Neural crest cell (in vitro differentiated cells): ENCODE data around the gene FRAS1. TPM values are rescaled to one million over a fixed set of nuclear protein-coding genes. Genes with fewer than 3 reads are reported as not detected.

Experiments used
- DNase-seq: peaks from one replicate; pipeline ENCODE4 v3.0.0; 2021; ENCODE audit warnings: low read depth, mixed read lengths, low spot score
- H3K27ac Mint-ChIP-seq: one replicate; pipeline ENCODE4 v1.8.0; 2021; ENCODE audit warnings: mild to moderate bottlenecking, mixed read lengths; ENCODE audit not compliant: unreplicated experiment
- H3K27me3 Mint-ChIP-seq: 2 replicates; pipeline ENCODE4 v1.8.0; 2021; ENCODE audit warnings: low read depth, mild to moderate bottlenecking, mixed read lengths
- H3K36me3 Mint-ChIP-seq: 2 replicates; pipeline ENCODE4 v1.8.0; 2021; ENCODE audit warnings: low read depth, mild to moderate bottlenecking, mixed read lengths
- H3K4me1 Mint-ChIP-seq: 2 replicates; pipeline ENCODE4 v1.8.0; 2021; ENCODE audit warnings: mixed read lengths
- H3K4me3 Mint-ChIP-seq: one replicate; pipeline ENCODE4 v1.8.0; 2021; ENCODE audit warnings: mild to moderate bottlenecking, mixed read lengths
- H3K9me3 Mint-ChIP-seq: 2 replicates; pipeline ENCODE4 v1.8.0; 2021; ENCODE audit warnings: mixed read lengths
- total RNA-seq: library from RNA; stranded (reverse); gene quantifications from 2 replicates; pipeline ENCODE4 v1.2.1, GENCODE V29; 2021
- TF ChIP-seq, protein P1 (sequence below): fragments of 200-600 bp; sonication (generic); conservative IDR thresholded peaks from 2 replicates; pipeline ENCODE4 v1.5.0; 2021; ENCODE audit warnings: antibody characterized with exemption, mild to moderate bottlenecking

Gene FRAS1
- total RNA-seq, 1 donor from 2014 or later: 8.4 TPM

DNA sequence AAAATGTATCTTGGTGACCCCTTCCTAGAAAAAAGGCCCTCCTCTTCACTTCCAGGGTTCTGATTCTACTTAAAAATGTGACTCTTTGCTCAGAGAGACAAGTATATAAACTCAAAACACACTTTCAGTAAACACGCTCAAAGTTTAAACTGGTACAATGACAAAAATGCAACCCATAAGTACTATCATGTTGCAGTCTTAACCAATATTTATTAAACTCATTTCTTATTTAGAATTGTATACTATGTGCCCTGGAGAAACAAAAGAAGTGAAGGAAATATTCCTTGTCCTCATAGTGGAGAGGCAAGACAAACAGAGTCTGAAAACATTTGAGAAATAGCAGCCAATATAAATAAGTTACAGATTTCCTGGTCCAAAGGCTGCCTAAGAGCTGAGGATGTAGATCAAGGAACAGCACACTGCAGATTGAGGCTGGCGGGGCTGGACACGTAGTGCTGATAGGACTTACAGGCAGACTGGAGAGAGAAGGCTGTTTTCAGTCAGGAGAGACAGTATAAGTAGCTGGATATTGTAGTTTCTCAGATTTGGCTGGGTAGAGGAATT lies 455.3 kb downstream of the FRAS1 start:
- DNase-seq: no peak
- H3K4me1 Mint-ChIP-seq: no peaks in the 10 kb centered on the region
- H3K4me3 Mint-ChIP-seq: no peak overlapping the region
- H3K36me3 Mint-ChIP-seq: no peaks in the 10 kb centered on the region
- H3K9me3 Mint-ChIP-seq: no peaks in the 10 kb centered on the region
- H3K27me3 Mint-ChIP-seq: no peaks in the 10 kb centered on the region
- no peak overlapping the region for H3K27ac Mint-ChIP-seq
- TF ChIP-seq, protein P1, sequence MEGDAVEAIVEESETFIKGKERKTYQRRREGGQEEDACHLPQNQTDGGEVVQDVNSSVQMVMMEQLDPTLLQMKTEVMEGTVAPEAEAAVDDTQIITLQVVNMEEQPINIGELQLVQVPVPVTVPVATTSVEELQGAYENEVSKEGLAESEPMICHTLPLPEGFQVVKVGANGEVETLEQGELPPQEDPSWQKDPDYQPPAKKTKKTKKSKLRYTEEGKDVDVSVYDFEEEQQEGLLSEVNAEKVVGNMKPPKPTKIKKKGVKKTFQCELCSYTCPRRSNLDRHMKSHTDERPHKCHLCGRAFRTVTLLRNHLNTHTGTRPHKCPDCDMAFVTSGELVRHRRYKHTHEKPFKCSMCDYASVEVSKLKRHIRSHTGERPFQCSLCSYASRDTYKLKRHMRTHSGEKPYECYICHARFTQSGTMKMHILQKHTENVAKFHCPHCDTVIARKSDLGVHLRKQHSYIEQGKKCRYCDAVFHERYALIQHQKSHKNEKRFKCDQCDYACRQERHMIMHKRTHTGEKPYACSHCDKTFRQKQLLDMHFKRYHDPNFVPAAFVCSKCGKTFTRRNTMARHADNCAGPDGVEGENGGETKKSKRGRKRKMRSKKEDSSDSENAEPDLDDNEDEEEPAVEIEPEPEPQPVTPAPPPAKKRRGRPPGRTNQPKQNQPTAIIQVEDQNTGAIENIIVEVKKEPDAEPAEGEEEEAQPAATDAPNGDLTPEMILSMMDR: no peak

DNA sequence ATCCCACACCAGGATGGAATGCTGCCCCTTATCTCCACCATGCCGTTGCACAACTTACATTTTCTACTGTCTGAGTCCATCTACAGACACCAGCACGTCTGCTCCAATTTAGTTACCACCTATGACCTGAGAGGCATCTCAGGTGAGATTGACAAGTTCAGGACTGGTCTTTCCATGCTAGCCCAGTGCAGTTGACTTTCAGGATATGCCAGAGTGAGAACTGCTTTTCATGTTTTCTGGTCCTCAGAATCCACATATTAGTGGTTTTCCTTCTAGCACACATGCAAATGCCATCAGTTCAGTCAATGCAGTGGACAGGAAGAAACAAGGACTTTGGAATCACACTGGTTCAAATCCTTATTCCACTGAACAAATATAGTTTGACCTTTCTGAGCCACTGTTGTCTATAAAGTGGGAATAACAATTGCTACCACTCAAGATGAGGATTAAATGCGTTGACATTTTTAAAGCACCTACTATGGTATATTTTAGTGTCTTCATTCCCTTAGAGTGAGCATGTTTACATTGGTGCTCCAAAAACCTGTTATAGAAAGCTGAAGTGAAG lies 456.4 kb downstream of the FRAS1 start:
- no peaks in the 10 kb centered on the region for H3K9me3 Mint-ChIP-seq
- TF ChIP-seq, protein P1: no peak
- H3K4me1 Mint-ChIP-seq: no peaks in the 10 kb centered on the region
- no peak for DNase-seq
- H3K36me3 Mint-ChIP-seq: no peaks in the 10 kb centered on the region
- no peak overlapping the region for H3K4me3 Mint-ChIP-seq
- no peaks in the 10 kb centered on the region for H3K27me3 Mint-ChIP-seq
- H3K27ac Mint-ChIP-seq: no peak overlapping the region

DNA sequence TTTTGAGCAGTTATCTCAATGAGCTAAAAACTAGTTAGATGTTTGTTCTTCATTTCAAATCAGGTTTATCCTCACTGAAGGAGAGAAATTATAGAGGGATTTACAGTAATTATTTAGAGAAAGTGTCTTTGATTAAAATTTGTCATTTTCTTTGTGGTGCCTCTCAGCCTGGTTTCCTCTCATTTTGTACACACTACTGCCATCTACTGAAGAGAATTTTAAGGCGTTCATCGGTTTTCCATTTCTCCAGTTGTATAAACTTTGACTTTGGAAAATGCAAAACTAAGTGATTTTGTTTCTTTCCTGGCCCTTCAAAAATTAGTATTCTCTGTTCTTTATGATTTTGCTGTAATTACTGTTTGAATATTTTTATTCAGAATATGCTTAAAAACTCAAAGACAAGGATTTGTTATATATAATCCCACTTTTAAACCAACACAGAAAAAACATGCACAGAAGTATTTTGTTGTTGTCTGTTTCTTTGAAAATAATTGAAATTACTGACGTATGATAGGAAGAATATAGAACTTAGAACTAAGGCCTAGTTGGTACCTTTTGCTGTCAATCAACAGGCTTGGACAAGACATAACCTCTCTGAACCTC lies 460.0 kb downstream of the FRAS1 start:
- Mint-ChIP-seq H3K4me1 (no peaks in the 10 kb centered on the region), H3K9me3 (no peaks in the 10 kb centered on the region), H3K36me3 (no peaks in the 10 kb centered on the region), H3K4me3 (no peak overlapping the region), H3K27ac (no peak overlapping the region), H3K27me3 (no peaks in the 10 kb centered on the region)
- no peak for DNase-seq
- TF ChIP-seq, protein P1: peak; percentile 86

DNA sequence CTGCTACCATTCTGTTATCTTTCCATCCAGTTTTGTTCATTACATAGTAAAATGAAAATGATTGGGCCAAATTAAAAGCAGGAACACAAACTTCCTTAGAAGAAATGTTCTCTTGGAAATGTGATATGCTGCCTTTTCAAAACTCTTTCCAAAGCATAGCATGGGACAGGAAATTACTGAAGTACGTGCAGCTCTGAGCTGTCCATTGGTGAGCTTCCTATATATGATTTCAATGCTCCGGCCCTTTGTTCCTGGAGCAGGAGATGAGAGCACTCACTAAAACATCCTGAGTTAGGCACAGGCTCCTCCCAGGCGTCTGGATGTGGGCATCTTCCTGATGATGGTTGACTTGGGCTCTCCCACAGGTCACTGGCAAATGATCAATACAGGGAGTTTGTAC lies 461.4 kb downstream of the FRAS1 start:
- TF ChIP-seq, protein P1: no peak
- H3K27me3 Mint-ChIP-seq: no peaks in the 10 kb centered on the region
- DNase-seq: no peak
- H3K4me1 Mint-ChIP-seq: no peaks in the 10 kb centered on the region
- H3K9me3 Mint-ChIP-seq: no peaks in the 10 kb centered on the region
- no peak overlapping the region for H3K4me3 Mint-ChIP-seq
- H3K27ac Mint-ChIP-seq: no peak overlapping the region
- no peaks in the 10 kb centered on the region for H3K36me3 Mint-ChIP-seq

DNA sequence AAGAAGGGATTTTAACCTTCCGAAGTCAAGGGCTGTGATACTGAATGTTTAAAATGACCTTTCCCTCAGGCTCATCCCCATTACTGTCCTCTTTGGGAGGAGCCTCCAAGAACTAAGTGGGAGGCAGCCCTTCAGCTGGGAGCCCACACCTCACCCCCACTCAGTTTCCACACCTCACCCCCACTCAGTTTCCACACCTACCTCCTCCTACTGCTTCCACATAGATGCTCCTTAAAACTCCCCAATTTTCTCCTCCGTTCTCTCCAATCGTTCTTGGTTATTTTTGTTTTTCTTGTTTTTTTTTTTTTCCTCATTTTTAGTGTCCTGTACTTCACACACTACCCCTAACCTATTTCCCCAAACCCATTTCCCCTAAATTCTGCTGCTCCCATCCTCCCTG lies 462.8 kb downstream of the FRAS1 start:
- H3K36me3 Mint-ChIP-seq: no peaks in the 10 kb centered on the region
- TF ChIP-seq, protein P1: no peak
- H3K27ac Mint-ChIP-seq: no peak overlapping the region
- H3K4me1 Mint-ChIP-seq: no peaks in the 10 kb centered on the region
- H3K4me3 Mint-ChIP-seq: no peak overlapping the region
- DNase-seq: no peak
- H3K27me3 Mint-ChIP-seq: no peaks in the 10 kb centered on the region
- H3K9me3 Mint-ChIP-seq: no peaks in the 10 kb centered on the region
